HepG2 (cell line): ENCODE measurements around the gene CFAP43.

ENCODE experiments used
- HDAC1 ChIP-seq: sonication (generic); formaldehyde crosslinking; IDR thresholded peaks from 2 replicates; pipeline ENCODE4 v1.5.1; 2020; ENCODE audit warnings: mild to moderate bottlenecking, missing genetic modification reagents
- HNF4G ChIP-seq, 2 experiments: sonication (generic) in 1 of 2; formaldehyde crosslinking in 1 of 2; IDR thresholded peaks; 2 replicates each; pipeline versions ENCODE4 v1.4.0 to v1.6.1; 2011 to 2020; ENCODE audit warnings: borderline replicate concordance in 2 of 2, low read depth in 2 of 2, mild to moderate bottlenecking in 2 of 2, low read length in 1 of 2, missing genetic modification reagents in 1 of 2, moderate library complexity in 1 of 2
- JUN ChIP-seq: sonication (generic); formaldehyde crosslinking; IDR thresholded peaks from 2 replicates; pipeline ENCODE4 v1.4.0; 2020; ENCODE audit warnings: mild to moderate bottlenecking, missing genetic modification reagents
- MYC ChIP-seq: sonication (generic); formaldehyde crosslinking; IDR thresholded peaks from 2 replicates; pipeline ENCODE4 v1.9.0; 2021; ENCODE audit warnings: missing genetic modification reagents, borderline replicate concordance
- U2AF2 ChIP-seq: fragments of 200-400 bp; formaldehyde crosslinking; IDR thresholded peaks from 2 replicates; pipeline ENCODE4 v1.6.1; 2017; ENCODE audit warnings: low read depth, mild to moderate bottlenecking, low read length
- ZBTB10 ChIP-seq: sonication (generic); formaldehyde crosslinking; IDR thresholded peaks from 2 replicates; pipeline ENCODE4 v1.4.0; 2020; ENCODE audit warnings: missing genetic modification reagents, borderline replicate concordance
- ZNF24 ChIP-seq: fragments of 450-650 bp; IDR thresholded peaks from 2 replicates; pipeline ENCODE4 v1.6.1; 2017; ENCODE audit warnings: antibody characterized with exemption, mild to moderate bottlenecking
- ZNF850 ChIP-seq: sonication (generic); formaldehyde crosslinking; conservative IDR thresholded peaks from 2 replicates; pipeline ENCODE4 v1.9.0; 2021; ENCODE audit warnings: mild to moderate bottlenecking, missing genetic modification reagents
- TF ChIP-seq, protein P1 (sequence below): sonication (generic); formaldehyde crosslinking; IDR thresholded peaks from 2 replicates; pipeline ENCODE4 v1.5.0; 2020; ENCODE audit warnings: mild to moderate bottlenecking, missing genetic modification reagents, moderate library complexity
- TF ChIP-seq, protein P2 (sequence below): sonication (generic); formaldehyde crosslinking; IDR thresholded peaks from 2 replicates; pipeline ENCODE4 v1.4.0; 2020; ENCODE audit warnings: mild to moderate bottlenecking, low read depth, missing genetic modification reagents

DNA sequence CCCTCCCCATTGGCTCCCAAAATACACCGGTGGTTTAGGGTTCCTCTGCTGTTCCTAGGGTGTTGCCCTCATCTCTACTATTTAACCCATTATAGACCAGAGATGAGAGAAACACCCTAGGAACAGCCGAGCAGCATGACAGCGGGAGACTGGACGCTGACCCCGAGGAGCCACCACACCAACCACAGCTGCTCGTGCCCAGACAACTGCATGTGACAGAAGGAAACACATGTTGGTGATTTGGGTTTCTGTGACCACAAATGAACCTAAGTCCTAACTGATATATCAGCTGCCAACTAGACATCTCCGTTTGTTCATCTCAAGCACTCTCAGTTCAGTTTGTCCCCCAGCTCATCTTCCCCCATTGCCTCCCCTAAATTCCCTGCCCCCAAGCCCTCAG lies 13.4 kb downstream of the CFAP43 start:
- TF ChIP-seq ZNF24 (no peak), HDAC1 (CRISPR knock-in tag) (no peak), ZNF850 (no peak), ZBTB10 (CRISPR knock-in tag) (no peak), U2AF2 (no peak), JUN (CRISPR knock-in tag) (no peak), MYC (CRISPR knock-in tag) (no peak), HNF4G (IDR thresholded peaks at IDR 0.05; ENCODE audit: borderline replicate concordance, low read depth, low read length) (no peak), HNF4G (CRISPR knock-in tag; IDR thresholded peaks at IDR 0.05; ENCODE audit: borderline replicate concordance, low read depth) (no peak)
- TF ChIP-seq, protein P1, sequence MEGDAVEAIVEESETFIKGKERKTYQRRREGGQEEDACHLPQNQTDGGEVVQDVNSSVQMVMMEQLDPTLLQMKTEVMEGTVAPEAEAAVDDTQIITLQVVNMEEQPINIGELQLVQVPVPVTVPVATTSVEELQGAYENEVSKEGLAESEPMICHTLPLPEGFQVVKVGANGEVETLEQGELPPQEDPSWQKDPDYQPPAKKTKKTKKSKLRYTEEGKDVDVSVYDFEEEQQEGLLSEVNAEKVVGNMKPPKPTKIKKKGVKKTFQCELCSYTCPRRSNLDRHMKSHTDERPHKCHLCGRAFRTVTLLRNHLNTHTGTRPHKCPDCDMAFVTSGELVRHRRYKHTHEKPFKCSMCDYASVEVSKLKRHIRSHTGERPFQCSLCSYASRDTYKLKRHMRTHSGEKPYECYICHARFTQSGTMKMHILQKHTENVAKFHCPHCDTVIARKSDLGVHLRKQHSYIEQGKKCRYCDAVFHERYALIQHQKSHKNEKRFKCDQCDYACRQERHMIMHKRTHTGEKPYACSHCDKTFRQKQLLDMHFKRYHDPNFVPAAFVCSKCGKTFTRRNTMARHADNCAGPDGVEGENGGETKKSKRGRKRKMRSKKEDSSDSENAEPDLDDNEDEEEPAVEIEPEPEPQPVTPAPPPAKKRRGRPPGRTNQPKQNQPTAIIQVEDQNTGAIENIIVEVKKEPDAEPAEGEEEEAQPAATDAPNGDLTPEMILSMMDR (CRISPR knock-in tag): no peak
- TF ChIP-seq, protein P2, sequence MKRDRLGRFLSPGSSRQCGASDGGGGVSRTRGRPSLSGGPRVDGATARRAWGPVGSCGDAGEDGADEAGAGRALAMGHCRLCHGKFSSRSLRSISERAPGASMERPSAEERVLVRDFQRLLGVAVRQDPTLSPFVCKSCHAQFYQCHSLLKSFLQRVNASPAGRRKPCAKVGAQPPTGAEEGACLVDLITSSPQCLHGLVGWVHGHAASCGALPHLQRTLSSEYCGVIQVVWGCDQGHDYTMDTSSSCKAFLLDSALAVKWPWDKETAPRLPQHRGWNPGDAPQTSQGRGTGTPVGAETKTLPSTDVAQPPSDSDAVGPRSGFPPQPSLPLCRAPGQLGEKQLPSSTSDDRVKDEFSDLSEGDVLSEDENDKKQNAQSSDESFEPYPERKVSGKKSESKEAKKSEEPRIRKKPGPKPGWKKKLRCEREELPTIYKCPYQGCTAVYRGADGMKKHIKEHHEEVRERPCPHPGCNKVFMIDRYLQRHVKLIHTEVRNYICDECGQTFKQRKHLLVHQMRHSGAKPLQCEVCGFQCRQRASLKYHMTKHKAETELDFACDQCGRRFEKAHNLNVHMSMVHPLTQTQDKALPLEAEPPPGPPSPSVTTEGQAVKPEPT: no peak
